Measurements from ENCODE around the gene SORL1-AS1.

Gene SORL1-AS1

GRCh38 chr11:121421149-121421901 lies 31.4 kb downstream of the SORL1-AS1 start:
- DNase-seq, result no peak
- intact Hi-C loops (cut with DNase I; ENCODE audit: low total_unique reads), result no loop called here
- H3K4me1 ChIP-seq, result peaks cover 22 to 78% (median 50%) of the 10 kb centered on the region in 6 donors
- no peak for TF ChIP-seq POLR2AphosphoS5 (IDR thresholded peaks at IDR 0.05)
- no peak for TF ChIP-seq CTCF (IDR thresholded peaks at IDR 0.05 in 8 of 11, conservative IDR thresholded peaks at IDR 0.05 in 3 of 11)
- no peak for TF ChIP-seq POLR2A (IDR thresholded peaks at IDR 0.05)
- H3K27ac ChIP-seq, result peak overlapping the region in 2 of 8 donors; percentile 33 to 94
- H3K4me3 ChIP-seq, result no peak overlapping the region
- H3K36me3 ChIP-seq, result no peaks in the 10 kb centered on the region
- peaks cover 0 to under 1% (median 0%) of the 10 kb centered on the region in 7 donors for H3K27me3 ChIP-seq (replicated peaks in 1 of 7)
- H3K9me3 ChIP-seq, result no peaks in the 10 kb centered on the region
- 45 to 80% (median 72%) methylated on average over 4 of the region's 4 CpGs for WGBS, 5 donors

GRCh38 chr11:121420398-121420797 lies 32.4 kb downstream of the SORL1-AS1 start:
- DNase-seq, result no peak

GRCh38 chr11:121419836-121420235 lies 32.9 kb downstream of the SORL1-AS1 start:
- Histone ChIP-seq H3K9me3 (no peaks in the 10 kb centered on the region), H3K36me3 (no peaks in the 10 kb centered on the region), H3K4me3 (no peak overlapping the region), H3K4me1 (peaks cover 27 to 93% (median 52%) of the 10 kb centered on the region in 6 donors), H3K27ac (peak overlapping the region in 6 of 8 donors; percentile 87 to 94 (median 91)), H3K27me3 (replicated peaks in 1 of 7) (no peaks in the 10 kb centered on the region)
- 53 to 82% (median 70%) methylated on average over 4 of the region's 4 CpGs for WGBS, 5 donors
- intact Hi-C loops (cut with DNase I; ENCODE audit: low total_unique reads), result no loop called here
- DNase-seq, result no peak
- TF ChIP-seq POLR2AphosphoS5 (IDR thresholded peaks at IDR 0.05) (no peak), POLR2A (IDR thresholded peaks at IDR 0.05) (no peak), CTCF (IDR thresholded peaks at IDR 0.05 in 8 of 11, conservative IDR thresholded peaks at IDR 0.05 in 3 of 11) (no peak)

More at GRCh38 chr11:121420398-121420797, 32.4 kb downstream of the SORL1-AS1 start:
- intact Hi-C loops (cut with DNase I; ENCODE audit: low total_unique reads), result no loop called here
- WGBS, 5 donors, result 77 to 86% (median 80%) methylated on average over 2 of the region's 2 CpGs
- H3K4me1 ChIP-seq, result peaks cover 27 to 87% (median 52%) of the 10 kb centered on the region in 6 donors
- H3K9me3 ChIP-seq, result no peaks in the 10 kb centered on the region
- H3K4me3 ChIP-seq, result no peak overlapping the region
- H3K27ac ChIP-seq, result peak overlapping the region in 3 of 8 donors; percentile 91 to 94 (median 92)
- no peaks in the 10 kb centered on the region for H3K36me3 ChIP-seq
- TF ChIP-seq POLR2AphosphoS5 (IDR thresholded peaks at IDR 0.05) (no peak), POLR2A (IDR thresholded peaks at IDR 0.05) (no peak), CTCF (IDR thresholded peaks at IDR 0.05 in 8 of 11, conservative IDR thresholded peaks at IDR 0.05 in 3 of 11) (no peak)
- H3K27me3 ChIP-seq (replicated peaks in 1 of 7), result no peaks in the 10 kb centered on the region

GRCh38 chr11:121418625-121419114 lies 34.1 kb downstream of the SORL1-AS1 start:
- Histone ChIP-seq H3K9me3 (no peaks in the 10 kb centered on the region), H3K36me3 (no peaks in the 10 kb centered on the region), H3K27ac (peak overlapping the region; percentile 57 to 94 (median 90)), H3K27me3 (replicated peaks in 1 of 7) (no peaks in the 10 kb centered on the region), H3K4me3 (peak overlapping the region in 1 of 8 donors; percentile 59), H3K4me1 (peaks cover 27 to 98% (median 52%) of the 10 kb centered on the region in 6 donors)
- TF ChIP-seq POLR2AphosphoS5 (IDR thresholded peaks at IDR 0.05), result peak; percentile 50 to 84 (median 60)
- no peak for TF ChIP-seq POLR2A (IDR thresholded peaks at IDR 0.05)
- intact Hi-C loops (cut with DNase I; ENCODE audit: low total_unique reads), result no loop called here
- 35 to 53% (median 43%) methylated on average over 7 of the region's 7 CpGs for WGBS, 5 donors
- DNase-seq, result peak; percentile 88
